Measurements from ENCODE around the gene ZSWIM9.

DNA sequence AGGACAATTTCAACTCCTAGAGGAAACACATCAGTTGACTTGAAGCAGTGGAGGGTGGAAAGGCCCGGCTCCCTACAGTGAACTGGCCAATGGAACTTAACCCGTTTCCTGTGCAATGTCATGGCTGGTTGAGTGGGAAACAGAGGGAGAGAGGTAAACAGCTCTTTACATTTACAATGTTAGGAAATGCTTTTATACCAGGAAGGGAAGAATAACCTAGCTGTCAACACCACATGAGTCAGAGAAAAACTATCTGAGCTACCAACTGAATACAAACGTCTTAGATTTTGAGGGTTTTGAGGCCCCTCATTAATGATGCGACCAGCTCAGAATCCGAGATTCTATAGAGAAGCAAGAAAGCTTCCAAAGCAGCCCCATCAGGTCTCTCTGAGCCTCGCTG, 48.5 kb downstream of the ZSWIM9 start:
- TF ChIP-seq EZH2 (IDR thresholded peaks at IDR 0.05) (no peak), POLR2AphosphoS5 (IDR thresholded peaks at IDR 0.05; ENCODE audit: borderline replicate concordance, low read depth, low read length) (no peak)
